Islet of Langerhans (tissue), 1 donor: ENCODE data around the gene BTG4.

Experiments used
- FAIRE-seq: peaks from one replicate; lab custom pipeline; 2011; peaks lifted over from hg19 to GRCh38; lab: Jason Lieb, UNC

Gene BTG4

DNA sequence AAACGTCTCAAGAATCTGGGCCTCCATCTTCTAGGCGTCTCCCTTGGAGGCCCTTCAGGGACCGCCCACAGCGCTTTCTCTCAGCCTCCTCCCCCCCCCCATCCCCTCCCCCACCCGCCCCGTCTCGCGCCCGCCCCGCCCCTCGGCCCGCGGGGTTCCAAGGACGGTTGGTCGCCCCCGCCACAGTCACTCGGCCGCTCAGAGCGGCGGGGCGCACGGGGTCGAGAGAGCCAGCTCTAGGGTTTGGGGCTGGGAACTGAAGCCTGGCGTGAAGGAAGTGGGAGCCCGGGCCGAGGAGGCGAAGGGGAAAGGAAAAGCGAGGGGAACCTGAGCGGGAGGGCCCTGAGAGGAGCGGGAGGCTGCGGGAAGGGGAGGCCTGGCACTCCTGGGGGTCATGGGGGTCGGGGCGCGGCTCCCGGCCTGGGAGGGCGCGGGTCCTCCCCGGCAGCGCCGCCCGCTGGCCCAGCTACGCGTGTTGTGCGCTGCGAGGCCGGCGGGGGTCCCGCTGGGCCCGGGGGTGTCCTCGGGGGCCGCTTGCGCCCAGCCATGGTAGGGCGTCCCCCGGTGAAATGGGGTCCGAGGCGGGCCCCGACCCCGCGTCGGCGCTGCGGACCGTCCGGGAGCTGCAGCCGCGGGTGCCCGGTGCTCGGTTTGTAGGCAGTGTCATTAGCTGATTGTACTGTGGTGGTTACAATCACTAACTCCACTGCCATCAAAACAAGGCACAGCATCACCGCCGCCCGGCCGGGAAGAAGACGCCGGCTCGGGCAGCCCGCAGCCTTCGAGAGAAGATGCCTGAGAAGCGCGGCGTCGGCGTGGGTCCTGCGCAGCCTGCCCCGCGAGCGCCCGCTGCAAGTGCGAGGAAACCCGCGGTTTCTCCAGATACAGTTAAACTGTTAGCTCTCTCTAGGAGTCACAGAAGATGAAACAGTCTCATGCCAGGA, at the start of gene BTG4:
Gene BTG4, minus strand, starts transcription at position 91 of the 944 bp plus-strand sequence. CDS start 13,610 bp downstream, outside the sequence.
- no peak for FAIRE-seq

- no peak for FAIRE-seq
Measured at GRCh38 chr11:111561791-111562325, 49.7 kb upstream of the BTG4 start.

DNA sequence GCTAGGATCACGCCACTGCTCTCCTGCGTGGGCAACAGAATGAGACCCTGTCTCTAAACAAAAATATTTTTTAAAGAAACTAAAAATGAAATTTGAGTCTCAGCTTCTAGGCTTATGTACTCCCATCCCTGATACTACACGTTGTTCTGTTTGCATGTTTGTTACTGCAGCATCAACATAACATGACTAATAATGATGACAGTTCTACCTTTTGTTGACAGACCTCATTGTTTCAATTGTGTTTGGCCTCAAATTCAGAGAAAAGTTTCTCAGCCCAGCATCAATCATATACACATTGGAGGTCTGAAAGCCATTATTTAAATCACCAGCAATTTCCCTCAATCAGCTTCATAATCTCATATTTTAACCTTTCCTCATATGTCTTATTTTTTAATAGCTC, 49.1 kb upstream of the BTG4 start:
- FAIRE-seq: no peak

DNA sequence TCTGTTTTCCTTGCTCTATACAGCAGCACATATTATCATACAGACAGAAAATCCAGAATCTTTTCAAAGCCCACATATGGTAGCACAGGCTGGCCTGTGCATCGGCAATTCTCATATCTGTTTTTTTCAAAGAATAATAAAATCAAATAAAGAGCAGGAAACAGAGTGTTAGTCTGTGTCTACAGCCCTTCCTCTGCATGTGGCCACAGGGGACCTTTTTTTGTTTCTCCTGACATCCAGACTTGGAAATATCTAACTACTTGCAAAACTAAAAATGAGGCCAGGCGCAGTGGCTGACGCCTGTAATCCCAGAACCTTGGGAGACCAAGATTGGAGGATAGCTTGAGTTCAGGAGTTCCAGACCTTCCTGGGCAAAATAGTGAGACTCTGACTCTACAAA, 48.6 kb upstream of the BTG4 start:
- no peak for FAIRE-seq

GRCh38 chr11:111559800-111560464, 47.7 kb upstream of the BTG4 start:
- FAIRE-seq: no peak

DNA sequence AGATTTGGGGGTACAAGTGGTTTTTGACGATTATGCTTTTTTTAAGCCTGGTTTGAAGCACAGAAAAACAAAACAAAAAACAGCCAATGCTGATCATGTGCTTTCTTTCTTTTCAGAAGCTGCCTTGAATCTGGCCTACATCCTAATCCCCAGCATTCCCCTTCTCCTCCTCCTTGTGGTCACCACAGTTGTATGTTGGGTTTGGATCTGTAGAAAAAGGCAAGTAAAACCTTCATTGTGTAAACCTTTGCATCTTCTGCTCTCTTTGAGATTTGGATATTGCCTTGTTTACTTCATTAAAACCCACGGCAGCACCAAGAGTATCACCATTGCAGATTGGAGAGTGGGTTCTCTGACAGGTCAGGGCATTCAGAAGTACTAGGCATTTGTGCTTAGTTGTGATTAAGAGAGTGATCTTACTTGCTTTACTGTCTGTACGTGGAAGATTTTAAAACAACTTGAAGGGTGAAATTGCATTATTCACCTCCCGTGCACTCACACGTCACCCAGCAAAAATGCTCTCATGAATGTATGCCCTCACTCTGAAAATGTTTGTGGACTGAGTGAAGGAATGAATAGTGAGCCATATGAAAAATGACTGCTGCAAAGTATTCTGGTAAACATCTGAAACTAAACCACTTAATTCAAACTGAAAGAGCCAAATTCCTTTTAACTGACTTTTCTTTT, 45.4 kb upstream of the BTG4 start:
- no peak for FAIRE-seq

- no peak for FAIRE-seq
Measured at GRCh38 chr11:111555255-111555654, 43.1 kb upstream of the BTG4 start.

DNA sequence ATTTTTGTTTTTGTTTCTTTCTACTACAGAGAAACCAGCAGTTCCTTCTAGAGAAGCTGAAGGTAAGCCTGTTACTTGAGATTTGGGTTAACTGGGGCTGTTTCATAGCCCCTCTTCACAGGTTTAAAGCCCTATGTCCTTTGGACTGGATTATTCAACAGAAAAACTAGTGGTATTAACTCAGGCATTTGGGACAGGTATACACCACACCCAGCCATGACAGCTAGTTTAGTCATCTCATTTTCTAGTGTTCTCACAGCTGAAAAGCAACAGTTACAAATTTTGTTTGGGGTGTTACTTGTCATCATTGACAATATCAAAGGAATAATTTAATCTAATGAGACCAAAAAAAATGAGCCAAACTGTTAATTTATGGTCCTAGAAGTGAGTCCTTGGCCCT, 42.3 kb upstream of the BTG4 start:
- FAIRE-seq: no peak

- no peak for FAIRE-seq
Measured at GRCh38 chr11:111550258-111550657, 38.1 kb upstream of the BTG4 start.

DNA sequence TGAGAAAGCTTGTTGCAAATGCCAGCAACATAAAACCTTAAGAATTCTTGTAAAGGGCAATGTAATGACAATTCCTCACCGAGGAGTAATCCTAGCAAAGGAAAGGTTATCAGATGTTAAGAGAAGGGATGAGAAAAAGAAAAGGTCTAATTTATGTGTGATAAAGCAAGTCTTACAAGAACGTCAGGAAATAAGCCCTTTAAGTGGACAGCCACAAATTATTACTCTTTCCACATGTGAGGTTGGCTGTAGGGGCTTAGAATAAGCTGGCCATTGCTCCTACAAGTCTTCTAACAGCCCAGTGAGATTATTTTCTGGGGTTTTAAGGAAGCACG, 37.6 kb upstream of the BTG4 start:
- FAIRE-seq: no peak

DNA sequence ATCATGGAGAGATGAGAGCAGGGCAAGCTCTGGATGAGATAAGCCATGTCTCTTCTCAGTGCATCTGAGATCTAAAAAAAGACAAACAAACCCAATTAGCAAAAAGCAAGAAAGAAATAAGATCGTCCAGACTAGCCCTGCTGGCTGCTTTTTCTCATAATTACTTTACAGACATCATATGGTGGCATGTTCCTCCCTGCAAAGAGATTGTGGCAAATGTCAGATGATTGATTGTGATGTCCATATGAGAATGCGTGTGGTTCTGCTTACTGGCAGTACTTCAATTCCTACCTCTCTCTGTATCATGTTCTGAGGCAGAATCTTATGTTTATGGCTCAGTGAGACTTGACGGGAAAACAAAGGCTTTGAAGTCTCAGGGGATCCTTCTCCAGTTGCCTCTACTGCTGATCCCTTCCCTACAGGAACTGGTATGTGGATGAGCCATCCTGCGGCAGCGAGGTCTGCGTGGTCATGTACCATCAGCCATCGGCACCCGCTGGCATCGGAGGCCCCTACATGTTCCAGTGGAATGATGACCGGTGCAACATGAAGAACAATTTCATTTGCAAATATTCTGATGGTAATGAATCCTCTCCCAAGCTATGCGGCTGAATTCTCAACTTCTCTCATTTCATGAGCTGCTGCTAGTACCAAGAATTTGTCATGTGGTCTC, 37.1 kb upstream of the BTG4 start:
- FAIRE-seq: no peak

DNA sequence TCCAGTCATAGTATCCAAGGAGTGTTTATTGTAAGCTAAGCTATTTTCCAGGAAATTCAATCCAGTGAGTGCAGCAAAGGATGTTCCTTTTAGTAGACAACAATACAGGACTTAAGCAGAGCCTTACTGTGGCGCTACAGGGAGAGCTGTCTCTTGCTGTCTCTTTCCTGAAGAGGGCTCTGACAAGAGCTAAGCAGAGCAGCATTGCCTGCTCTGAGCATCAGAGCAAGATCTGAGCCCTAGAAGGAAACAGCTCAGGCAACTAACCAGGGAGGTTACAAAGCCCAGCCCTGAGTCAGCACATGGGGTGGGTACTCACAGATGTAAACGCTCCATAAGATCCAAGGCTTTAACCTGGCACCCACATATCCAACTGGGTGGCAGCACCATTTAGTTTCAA, 36.3 kb upstream of the BTG4 start:
- no peak for FAIRE-seq

- no peak for FAIRE-seq
Measured at GRCh38 chr11:111542606-111543275, 30.6 kb upstream of the BTG4 start.

DNA sequence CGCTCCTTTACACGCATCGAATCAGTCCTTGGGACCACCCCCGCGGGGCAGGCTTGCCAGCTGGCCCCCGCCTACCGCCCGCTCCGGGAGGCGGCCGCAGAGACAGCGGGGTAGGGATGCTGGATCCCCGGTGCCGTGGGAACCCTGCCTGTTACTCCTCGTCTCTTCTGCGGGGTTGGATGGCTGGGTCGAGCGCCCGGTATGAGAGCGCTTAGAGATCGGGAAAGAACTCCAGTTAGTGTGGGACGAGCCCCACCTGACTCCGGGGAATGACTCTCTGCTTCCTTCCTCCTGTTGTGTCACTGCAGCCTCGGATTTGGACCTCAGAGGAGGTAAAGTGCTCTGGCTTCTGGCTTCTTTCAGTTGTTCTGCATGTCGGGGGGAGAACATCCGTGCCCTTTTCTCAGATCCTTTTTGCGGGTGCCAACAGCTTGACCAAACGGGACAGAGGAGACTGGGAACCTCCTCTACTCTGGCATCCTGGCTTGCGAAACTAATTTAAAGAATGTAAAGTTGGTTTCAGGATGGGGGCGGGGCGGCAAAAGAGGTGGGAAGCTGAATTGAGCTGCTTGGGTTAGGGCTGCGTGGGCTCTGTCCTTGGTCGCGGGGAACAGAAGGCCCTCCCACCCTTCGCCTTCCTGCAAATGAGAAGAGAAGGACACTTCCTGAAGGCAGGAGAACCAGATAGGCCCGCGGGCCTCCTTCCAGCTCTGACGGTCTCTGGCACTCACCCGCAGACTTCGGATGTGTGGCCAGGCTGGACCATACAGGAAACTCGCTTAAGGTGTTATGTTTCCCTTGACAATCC, 29.3 kb upstream of the BTG4 start:
- FAIRE-seq: no peak

- FAIRE-seq: no peak
Measured at GRCh38 chr11:111540937-111541253, 28.7 kb upstream of the BTG4 start.

GRCh38 chr11:111540114-111540936, 28.1 kb upstream of the BTG4 start, which contains the start of gene LAYN:
Gene LAYN, plus strand, starts transcription at chr11:111540720. Its CDS starts 124 bp downstream, at chr11:111540844.
- FAIRE-seq: no peak

DNA sequence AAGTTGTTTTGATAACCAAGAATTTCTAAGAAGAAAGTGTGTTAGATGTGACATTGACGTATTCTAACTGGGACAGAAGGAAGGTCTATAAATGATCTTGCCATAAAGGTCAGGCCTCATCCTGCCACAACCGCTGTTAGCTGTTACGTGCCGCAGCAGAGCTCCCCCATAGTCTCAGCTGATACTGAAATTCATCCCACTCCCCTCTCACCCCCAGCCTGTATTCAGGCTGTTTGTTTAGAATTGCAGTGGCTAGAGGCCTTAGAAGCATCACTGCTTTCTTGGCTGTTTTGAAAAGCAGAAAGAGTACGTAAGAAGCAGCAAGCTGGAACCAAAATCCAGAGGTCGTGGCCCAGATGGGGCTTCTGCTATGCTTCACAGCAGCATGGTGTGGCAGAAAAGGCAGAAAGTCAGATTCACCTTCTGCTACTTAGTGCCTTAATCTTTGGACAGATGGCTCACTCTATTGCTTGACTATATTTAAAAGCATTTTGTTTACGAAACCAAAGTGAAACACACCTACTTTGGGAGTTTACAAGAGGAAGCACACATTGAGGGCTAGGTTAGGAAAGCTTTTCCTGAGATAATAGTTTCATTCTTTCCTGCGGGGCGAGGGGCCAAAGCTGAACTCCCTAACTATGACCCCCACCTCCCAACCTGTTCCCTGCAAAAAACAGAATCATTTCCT, 27.4 kb upstream of the BTG4 start:
- no peak for FAIRE-seq

GRCh38 chr11:111538407-111539114, 26.4 kb upstream of the BTG4 start:
- no peak for FAIRE-seq
